HG03439 (cell line): ENCODE results near the gene ETV7.
"Not testable (repeated sequence)": the region's sequence is repeated elsewhere in the genome, so short reads cannot be mapped to it uniquely, and the experiment has no call there.

ENCODE experiments used
- ATAC-seq: cut with Tn5 transposase; IDR thresholded peaks from one replicate; pipeline ENCODE4 v1.9.1; 2021; ENCODE audit warnings: mild to moderate bottlenecking, moderate library complexity; ENCODE audit not compliant: unreplicated experiment

ETV7 gene

DNA sequence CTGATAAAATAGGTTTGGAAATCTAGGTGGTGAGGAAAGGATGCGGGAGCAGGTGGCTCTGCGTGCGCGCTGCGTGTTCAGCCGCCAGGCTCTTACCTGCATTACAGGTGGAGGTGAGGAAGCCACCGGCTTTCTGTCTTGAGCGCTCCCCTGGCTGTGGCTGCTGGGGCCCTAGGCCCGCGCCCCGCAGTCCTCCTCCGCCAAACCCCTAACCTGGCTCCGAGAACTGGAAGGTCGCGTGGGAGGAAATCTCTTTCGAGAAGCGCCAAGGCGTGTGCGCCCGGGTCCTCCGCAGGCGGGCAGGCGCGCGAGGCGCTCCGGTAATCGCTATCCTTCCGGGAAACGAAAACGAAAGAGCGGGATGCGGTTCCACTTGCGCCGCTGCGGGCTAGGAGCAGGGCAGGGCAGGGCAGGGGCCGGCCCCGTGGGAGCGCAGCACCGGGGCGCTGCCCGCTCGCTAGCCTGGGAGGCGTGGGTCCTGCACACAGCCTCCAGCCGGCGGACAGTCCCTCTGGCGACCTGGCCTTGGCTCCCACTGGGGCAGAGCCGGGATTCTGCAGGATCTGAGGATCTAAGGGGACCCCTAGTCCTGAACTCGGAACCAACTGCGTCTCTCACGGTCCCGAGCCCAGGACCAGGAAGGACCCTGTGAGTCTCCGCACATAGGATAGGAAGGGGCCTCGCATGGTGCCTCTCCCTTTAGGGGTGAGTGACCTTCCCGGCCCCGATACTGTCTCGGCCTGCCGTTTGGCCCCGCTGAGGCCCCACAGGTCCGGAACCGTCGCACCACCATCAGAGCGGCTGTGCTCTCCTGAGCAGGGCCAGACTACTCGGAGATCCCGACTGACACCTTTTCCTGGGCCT, at the start of gene ETV7:
Gene ETV7 (minus strand): TSS at position 230 of the 864 bp plus-strand sequence. CDS start 128 bp downstream, at position 102.
- no peak for ATAC-seq

DNA sequence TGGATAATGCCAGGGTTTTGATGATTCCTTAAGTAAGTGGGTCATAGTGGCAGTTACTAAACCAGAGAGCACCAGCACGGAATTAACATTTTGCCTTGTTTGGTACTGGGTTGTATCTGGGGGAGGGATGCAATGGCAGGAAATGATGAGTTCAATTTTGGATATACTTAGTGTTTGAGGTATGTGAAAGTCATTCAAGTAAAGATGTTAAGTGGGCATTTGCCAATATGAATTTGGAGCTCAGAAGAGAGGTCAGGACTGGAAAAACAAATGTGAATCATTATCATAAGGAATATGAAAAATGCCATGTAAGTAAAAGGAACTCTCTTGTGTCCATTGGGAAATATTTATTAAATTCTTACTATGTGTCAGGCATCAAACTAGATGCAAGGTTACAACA, 49.0 kb upstream of the ETV7 start:
- ATAC-seq: no peak

DNA sequence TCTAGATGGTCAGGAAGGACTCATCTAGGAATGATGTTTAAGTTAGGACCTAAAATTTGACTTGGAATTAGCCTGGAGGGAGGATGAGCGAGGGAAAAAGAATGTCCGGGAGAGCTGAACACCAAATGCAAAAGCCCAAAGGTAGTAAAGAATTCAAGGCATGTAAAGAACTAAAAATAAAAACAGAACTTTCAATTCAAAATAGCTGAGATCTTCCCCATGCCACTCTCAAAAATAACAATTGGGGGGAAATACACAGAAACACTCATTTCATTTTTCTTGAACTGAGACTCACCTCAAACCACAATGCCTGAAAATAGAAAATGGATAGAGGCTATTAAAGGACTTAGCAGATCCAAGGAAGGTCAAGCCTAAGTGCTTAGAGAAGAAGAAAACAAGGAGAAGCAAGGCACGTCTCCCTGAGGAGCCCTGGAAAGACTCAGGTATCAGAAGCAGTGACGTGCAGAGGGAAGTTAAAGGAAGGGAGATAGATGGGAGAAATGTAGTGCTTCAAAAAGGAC, 44.7 kb upstream of the ETV7 start:
- ATAC-seq: no peak

DNA sequence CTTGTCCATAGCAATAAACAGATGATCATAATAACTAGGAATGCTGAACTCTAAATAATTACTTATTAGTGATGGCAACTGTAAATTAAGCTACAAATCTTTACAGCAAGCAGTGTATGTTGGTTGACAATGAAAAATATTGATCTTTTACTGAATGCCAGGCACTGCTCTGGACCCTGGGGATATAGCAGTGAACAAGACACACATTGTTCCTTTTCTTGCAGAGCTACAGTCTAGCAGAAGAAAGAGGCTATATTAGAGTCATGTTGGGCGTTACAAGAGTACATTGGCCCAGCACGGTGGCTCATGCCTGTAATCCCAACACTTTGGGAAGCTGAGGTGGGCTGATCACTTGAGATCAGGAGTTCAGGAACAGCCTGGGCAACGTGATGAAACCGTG, 43.7 kb upstream of the ETV7 start:
- no peak for ATAC-seq

DNA sequence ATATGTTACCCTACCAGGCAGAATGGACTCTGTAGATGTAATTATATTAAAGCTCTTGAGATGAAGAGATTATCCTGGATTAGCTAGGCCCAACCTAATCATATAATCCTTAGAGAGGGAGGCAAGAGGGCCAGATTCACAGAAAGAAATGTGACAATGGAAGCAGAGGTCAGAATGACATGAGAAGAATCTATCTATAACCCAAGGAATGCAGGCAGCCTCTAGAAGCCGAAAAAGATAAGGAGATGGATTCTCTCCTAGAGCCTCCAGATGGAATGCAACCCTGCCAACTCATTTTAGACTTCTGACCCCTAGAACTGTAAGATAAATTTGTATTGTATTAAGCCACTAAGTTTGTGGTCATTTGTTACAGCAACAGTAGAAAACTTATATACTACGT, 42.9 kb upstream of the ETV7 start:
- ATAC-seq: no peak

DNA sequence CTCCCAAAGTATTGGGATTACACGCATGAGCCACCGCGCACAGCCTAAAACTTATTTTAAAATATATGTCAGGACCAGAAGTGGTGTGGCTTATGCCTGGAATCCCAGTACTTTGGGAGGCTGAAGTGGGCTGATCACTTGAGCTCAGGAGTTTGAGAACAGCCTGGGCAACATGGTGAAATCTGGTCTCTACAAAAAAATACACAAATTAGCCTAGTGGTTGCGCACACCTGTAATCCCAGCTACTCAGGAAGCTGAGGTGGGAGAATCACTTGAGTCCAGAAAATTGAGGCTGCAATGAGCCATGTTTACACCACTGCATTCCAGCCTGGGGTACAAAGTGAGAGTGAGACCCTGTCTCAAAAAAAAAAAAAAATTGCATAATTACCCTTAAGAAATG, 41.4 kb upstream of the ETV7 start:
- no peak for ATAC-seq

DNA sequence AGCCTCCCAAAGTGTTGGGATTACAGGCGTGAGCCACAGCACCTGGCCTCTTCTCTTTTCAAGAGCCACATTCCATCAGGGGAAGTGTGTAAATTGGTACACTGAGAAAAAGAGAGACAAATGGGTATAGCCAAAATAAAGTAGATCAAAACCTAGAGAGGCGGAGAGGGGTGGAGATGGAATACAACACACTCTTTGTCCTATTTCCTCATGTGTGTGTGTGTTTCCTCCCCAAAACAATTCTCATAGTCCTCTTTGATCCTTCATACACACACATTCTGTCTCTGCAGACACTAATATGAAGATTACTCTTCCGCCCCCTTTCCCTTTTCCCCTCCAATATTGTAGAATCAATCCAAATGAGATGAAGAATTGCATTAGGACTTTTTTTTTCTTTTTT, 39.2 kb upstream of the ETV7 start:
- no peak for ATAC-seq

DNA sequence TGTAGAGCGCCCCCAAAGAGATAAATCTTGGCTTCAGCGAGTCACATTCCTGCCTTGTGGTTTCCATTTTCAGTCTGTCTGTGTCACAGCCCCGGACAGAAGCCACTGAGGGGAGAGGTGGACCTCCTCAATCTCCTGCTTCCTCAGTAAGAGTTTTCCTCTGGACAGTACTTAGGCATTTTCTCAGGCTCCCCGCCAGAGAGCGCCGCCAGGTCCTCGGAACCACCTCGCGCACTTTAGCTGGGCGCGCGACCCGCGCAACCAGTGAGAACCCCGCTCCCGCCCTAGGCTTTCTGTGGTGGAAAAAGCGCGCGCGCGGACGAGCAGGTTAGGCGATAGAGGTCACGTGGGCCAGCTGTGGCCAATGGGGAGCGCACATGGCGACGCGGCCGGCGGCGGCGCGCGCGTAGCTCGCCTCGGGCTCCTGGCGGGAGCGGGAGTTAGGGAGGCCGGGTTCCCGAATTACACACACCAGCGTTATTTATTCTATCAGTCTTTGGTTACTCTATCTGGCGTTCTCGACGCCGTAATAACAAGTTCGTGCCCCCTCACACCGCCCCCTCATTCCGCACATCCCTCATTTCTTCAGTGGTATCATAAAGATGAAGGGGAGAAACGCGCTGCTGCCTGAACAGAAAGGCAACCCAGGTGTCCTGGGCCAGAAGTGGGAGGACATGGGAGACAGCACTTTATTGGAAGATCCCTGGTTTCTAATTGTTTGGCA, 35.8 kb upstream of the ETV7 start:
- ATAC-seq: peak; percentile 95

DNA sequence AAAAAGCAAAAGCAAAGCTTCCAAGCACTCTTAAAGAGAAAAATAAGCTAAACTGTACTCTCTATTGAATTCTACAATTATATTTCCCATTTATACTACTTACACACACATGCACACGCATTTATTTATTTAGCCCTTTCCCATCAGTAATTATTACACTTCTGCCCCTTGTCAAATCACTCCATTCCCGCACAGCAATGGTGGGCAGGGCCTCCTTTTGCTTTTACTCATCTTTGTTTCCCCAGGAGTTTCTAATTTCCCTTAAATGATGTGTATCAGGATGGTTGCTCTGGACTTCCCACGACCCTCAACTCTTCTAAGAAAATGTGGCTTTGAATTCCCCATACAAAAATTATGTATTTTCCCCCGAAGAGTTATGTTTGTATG, 35.2 kb upstream of the ETV7 start:
- ATAC-seq: no peak

DNA sequence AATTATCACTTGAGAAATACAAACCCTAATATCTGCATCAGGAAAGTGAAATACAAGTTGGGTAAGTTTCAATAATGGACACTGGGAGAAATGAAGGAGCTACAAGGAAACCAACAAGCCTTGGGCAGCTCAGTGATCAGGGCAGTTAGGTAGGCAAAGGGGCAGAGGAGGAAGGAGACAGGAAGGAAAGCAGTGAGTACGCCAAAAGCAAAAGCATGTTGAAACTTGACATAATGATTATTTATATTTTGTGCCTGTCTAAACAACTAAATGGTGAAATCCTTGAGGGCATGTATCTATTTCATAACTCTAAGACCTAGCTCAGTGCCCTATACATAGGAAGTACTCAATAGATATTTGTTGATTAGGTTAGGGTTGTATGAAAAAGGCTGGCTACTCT, 31.8 kb upstream of the ETV7 start:
- no peak for ATAC-seq

DNA sequence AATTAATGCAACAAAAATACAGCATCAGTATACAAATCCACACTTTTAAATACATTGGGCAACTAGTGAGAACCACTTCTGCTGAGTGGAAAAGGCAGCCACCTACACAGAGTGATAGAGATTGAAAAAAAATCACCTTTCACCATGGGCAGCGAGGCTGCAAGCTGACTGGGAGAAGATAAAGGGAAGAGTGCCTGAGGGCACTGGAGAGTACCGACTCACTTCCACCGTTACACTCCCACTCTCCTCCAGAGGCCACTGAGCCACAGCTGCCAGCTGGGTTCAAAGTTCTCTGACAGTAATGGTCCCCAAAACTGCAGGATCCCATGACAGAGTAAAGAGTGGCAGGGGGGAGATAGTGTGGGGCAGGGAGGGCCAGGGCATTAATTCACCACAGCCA, 31.1 kb upstream of the ETV7 start:
- no peak for ATAC-seq

DNA sequence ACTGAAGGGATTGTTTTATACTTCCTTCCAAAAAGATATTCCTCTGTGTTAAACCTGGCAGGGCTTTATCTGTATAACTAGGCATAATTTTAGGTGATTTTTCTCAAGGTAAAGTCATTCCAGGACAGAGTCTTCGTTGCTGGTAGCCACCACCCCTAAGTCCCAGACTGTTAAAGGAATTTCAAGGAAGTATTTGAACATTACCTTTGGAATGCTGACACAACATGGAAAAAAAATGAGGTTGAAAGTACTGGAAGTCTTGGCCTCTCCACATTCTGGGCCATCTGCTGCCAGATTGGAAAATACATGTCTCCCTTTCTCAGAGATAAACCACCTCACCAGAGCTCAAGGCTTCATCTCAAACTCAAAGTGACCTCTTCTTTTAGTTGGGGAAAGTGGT, 27.0 kb upstream of the ETV7 start:
- no peak for ATAC-seq

DNA sequence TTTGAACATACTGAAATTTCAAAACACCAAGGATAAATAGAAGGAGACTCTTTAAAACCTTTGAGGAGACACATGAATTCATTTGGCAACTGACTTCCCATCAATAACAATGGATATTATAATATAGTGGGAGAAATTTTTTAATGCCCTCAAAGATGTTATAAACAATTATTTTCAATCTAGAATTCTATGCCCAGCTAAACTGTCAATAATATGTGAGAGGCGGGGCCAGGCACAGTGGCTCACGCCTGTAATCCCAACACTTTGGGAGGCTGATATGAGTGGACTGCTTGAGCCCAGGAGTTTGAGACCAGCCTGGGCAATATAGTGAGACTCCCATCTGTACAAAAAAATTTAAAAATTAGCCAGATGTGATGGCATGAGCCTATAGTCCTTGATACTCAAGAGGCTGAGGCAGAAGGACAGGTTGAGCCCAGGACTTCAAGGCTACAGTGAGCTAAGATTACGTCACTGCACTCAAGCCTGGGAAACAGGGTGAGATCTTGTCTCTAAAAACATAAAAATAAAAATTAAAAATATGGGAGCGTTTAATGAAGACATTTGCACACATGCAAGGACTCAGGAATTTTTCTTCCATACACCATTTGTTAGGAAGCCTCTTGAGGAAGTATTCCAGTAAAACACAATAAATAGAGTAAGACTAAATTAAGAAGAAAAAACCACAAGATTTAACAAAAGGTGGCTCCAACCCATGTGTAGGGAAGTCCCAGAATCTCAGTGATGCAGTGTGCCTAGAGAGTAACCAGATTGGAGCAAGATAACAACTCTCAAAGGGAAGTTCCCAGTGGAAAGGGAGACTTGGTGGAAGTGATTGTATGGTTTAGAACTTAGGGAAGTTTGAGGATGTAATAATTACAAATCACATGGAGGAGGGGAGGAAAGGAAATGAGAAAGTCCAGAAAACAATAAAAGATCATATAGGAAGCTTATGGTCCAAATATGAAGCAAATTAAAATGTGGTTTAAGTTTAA, 26.3 kb upstream of the ETV7 start:
- no peak for ATAC-seq

DNA sequence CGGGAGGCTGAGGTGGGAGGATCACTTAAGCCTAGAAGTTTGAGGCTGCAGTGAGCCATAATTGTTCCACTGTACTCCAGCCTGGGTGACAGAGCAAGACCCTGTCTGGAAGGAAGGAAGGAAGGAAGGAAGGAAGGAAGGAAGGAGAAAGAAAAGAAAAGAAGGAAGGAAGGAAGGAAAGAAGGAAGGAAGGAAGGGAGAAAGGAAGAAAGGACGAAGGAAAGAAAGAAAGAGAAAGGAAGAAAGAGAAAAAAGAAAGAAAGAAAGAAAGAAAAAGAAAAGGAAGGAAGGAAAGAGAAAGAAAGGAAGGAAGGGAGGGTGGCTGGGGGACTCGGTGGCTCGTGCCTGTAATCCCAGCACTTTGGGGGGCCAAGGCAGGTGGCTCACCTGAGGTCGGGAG, 22.2 kb upstream of the ETV7 start:
- not testable (repeated sequence) for ATAC-seq

DNA sequence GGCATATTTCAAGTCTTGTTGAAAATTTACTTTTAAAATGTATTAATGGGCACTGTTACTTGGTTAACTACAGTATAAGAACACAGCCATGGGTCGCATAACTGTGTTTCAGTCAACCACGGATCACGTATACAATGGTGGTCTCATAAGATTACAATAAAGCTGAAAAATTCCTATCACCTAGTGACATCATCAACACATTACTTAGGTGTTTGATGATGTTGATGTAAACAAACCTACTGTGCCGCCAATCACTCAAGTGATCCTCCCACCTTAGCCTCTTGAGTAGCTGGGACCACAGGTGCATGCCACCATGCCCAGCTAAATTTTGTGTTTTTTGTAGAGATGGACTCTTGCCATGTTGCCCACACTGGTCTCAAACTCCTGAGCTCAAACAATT, 16.7 kb upstream of the ETV7 start:
- ATAC-seq: no peak

DNA sequence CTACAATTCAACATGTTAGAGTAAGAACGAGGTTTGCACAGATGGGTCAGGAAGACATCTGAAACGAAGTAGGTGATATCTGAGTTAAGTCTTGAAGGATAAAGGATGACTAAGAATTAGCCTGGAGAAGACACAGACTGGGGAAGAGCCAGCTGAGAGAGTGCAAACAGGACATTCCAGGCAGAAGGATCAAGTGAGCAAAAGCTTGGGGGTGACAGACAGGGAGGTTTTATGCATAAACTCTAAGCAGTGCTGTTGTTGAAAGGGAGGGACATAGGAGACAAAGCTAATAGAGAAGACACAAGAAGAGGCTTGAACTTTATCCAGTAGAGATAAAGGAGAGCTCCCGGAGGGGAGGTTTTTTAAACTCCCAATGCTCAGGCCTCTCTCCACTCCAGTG, 15.0 kb upstream of the ETV7 start:
- ATAC-seq: no peak

DNA sequence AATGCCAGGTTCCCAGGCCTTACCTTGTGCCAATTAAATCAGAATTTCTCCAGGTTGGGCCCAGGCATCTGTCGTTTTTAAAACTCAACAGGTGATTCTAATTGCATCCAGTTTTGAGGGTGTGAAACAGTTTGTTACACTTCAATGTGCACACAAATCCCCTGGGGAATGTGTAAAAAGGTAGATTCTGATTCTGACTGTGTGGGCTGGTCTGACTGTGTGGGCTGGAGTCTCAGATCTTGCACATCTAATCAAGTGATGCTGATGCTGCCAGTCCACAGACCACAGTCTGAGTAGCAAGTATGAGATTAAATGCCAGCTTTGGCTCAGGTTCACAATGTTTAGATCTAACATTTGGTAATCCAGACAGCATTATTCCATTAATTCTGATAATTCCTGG, 12.5 kb upstream of the ETV7 start:
- no peak for ATAC-seq

DNA sequence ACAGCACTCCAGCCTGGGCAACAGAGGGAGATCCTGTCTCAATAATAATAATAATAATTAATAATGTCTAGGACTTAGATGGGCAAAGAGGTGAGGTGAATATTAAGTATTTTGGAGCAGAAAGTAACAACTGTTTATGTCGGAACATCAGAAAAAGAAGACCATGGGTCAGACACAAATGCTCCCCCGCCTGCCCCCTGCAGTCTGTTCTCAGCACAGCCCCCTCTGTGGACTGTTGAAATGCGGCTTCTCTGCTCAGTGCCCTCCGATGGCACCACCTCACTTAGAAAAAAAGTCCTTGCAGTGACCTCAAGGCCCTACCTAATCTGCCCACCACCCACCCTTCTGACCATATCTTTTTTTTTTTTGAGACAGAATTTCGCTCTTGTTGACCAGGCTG, 5.2 kb upstream of the ETV7 start:
- ATAC-seq: no peak

DNA sequence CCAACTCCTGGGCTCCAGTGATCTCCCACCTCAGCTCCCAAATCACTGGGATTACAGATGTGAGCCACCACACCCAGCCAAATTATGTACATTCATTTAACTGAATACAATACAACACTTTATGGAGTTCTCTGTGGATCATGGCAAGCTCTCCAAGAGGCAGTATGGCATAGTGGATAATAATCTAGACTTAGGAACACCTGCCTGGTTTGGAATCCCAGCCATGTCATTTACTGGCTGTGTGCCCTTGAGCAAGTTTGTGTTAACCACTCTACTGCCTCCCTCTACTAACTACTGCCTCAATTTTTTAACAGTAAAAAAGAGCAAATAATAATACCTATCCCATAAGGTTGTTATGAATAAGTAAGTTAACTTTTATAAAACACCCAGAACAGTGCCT, 1.9 kb upstream of the ETV7 start:
- no peak for ATAC-seq

DNA sequence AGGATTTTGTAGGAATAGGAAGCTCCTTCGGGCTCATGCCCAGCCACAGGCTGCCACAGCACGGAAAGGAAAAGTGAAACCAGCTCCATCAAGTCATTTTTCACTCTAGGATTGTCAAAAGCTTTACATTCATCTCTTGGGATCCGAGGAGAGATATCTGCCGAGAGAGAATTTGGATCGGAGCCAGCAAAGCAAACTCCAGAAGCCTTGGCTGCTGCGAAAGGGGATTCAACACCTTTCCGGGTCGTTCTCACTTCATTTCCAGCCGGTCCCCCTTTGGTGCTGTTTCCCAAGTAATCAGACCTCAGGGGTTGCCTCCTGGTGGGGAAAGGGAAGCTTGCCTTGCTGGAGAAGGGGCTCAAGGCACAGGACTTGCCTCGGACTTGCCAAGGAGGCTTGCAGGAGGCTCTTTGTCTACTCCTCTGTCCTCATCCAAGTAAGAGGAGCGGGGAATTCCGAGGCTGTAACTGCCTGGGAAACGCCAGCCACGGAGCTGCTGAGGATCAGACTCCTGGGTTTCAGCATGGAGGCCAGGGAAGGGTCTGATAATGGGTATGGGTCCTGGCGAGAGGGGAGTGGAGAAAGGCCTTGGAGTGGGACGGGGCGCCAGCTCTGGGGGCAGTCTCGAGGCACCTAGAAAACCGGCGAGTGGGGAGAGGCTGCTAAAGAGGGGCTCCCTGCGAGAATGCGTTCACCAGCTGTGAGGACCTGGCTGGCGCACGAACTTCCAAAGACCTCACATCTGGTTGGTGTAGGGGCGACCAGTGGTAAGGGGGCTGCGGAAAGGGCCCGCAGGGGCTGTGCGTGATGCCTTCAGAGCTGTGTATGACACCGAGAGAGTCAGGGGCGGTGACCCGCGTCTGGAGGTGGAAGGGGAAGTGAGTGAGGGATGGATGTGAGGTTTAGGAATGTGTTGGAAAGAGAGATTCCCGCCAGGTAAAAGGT, 702 bp downstream of the ETV7 start:
- ATAC-seq: no peak
